NCI-H1417 (cell line): Measurements from ENCODE around the gene KLHL12.

Experiments
- DNase-seq, 3 experiments: peaks; one replicate each; lab custom pipeline; 2025; lab: John Stamatoyannopoulos, UW

KLHL12 gene

DNA sequence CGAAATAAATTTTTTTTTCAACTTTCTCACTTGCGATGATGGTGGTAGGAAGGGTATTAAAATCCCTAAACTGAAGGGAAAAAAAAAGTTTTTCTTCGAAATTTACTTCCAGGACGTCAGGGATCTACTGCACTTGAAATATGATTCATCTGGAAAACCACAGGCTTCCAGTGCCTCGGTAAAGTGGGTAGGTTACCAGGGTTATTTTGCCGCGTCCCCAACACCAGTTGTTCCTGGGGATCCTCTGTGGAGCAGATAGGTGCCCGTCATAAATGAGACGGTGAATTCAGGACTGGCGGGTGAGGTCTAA, 38.9 kb downstream of the KLHL12 start:
- DNase-seq = peak in 1 of 3 experiments; percentile 93

DNA sequence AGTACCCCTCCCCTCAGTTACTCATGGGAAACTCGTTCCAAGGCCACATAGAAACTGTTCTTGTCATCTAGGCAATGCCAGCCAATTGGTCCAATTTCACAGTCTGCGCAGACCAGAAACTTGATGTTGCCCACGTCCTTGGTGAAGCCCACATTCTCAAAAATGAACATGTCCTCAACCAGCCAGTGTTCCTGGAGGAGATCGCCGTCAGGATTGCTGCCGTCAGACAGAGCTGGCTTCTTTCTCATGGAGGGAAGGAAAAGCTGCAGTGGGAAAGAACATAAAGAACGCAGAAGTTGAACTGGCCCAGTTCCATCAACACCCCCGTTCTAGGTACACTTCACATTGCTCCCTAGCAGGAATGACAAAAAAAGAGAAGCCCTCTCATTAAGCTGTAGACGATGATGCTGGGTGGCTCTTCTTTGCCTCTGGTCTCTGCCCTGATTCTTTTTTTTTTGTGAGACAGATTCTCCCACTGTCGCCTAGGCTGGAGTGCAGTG, 46.0 kb downstream of the KLHL12 start:
- no peak for DNase-seq

DNA sequence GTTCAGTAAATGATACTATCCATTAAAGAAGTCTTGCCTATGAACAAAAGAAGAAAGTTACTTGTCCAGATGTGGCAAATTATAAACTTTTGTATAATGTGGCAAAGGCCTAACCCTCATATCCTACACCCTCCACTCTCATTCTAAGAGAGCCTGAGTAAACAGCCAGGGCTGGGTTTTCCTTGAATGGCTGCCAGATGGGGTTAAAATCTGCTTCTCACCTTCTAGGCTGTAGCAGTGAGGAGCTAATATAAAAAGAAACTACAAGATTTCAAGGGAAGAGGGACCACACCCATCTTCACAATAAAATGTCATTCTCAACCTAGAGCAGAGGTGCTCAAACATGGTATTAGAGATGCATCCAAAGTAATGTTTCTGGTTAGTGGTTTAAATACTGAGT, 47.0 kb downstream of the KLHL12 start:
- DNase-seq = no peak

DNA sequence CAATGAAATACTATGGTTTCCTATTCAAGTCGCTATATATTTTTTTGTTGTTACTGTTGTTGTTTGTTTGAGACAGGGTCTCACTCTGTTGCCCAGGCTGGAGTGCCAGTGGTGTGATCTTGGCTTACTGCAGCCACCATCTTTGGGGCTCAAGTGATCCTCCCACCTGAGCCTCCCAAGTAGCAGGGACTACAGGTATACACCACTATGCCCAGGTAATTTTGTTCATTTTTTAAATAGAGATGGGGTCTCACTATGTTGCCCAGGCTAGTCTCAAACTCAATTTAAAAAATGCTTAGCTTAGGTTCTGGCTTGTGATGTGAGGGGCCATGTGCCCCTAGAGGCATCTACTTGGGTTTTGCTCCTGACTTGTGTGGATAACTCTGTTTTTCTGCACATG, 47.9 kb downstream of the KLHL12 start:
- DNase-seq = no peak

DNA sequence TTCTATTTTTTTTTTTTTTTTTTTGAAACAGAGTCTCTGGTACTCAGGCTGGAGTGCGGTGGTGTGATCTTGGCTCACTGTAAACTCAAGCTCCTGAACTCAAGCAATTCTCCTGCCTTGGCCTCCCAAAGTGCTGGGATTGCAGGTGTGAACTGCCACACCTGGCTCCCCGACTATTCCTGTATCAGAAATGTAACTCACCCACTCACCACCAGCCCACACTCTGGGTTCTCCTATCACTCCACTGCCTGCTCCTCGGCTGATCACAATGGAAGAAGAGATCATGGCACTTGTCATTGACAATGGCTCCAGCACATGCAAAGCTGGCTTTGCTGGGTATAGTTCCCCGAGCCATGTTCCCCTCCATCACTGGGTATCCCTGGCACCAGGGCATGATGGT, 54.0 kb downstream of the KLHL12 start:
- DNase-seq = no peak

DNA sequence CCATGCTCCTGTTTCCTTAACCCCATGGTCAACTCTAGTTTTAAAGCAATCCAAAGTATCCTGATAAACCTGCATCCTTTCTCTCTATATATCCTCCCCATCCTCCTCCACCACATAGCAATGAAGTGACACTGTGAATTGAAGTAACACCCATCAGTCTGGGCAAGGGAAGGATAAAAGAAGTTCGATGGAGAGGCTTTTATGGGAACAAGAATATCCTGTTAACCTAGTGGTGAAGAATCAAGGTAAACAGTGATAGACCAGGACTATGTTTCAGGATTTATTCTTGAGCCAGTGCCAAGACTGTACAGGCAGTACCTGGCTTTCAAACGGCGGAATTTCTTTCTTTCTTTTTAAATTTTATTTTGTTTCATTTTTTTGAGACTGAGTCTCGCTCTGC, 55.7 kb downstream of the KLHL12 start:
- DNase-seq = no peak

DNA sequence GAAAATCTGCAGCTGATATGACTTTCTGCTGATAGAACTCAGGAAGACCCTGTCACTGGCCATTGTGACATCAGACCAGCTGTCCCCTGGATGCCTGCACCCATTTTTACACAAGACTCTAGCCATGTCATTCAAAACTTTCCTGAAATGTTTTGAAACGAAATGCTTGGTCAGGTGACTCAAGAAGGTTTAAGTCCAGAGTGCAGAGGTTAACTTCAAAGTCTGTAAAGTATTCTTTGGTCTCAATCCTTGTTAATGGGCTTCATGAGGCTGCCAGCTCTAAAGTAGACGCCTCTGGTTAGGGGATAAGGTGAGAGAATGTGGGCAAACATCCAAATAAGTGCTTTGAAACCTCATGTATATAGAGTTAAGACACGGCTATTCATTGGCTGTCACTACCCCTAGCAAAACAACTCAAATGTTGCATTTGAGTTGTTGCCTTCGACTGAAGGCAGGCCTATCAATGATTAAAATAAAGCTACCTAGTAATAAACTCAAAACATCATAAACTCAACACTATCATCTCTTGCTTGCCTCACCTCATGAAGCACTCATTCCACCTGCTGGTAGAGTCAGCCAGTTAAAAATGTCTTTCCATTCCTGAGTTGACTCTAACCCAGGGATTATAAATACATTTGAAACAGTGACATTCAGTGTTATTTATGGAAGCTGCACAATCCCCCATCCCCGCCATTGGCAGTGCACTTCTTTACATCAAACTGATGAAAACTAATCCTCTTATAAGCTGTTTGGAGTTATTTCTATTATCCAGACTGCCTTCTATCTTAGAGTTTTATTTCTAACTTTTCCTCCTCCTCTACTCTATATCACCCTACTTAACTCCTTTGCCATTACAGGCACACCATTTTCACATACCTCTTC, 64.1 kb downstream of the KLHL12 start:
- no peak for DNase-seq

DNA sequence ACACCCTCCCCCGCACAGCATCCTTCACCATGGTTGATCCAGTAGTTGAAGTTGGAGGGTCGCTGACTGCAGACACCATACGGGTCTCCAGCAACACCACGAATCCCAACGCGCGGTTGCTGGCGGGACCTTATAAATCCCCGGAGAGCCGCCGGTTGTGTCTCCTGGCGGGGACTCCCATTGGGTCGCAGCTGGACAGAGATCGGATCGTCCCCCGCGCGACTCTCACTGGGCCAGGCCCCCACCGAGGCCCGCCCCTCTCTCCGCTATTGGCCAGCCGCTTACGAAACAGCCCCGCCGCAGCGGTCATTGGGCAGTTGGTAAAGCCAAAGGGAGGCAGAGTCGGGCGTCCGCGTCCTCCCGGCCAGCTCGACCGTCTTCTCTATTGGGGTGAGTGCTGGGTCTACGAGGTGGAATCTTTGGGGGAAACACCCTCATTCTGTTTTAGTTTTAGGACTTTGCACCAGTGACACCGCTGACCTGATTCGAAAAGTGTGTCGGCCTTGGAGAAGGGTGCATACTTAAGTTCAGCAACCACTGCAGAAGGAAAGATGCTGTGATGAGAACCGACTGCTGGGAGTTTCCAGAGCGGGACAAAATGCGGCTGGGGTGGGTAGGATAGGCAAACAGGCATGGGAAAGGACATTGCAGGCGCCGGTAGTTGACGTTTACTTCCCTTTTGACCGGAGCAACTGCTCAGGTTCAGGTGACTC, 65.5 kb downstream of the KLHL12 start:
- DNase-seq = peak; percentile 92 to 98 (median 96)

DNA sequence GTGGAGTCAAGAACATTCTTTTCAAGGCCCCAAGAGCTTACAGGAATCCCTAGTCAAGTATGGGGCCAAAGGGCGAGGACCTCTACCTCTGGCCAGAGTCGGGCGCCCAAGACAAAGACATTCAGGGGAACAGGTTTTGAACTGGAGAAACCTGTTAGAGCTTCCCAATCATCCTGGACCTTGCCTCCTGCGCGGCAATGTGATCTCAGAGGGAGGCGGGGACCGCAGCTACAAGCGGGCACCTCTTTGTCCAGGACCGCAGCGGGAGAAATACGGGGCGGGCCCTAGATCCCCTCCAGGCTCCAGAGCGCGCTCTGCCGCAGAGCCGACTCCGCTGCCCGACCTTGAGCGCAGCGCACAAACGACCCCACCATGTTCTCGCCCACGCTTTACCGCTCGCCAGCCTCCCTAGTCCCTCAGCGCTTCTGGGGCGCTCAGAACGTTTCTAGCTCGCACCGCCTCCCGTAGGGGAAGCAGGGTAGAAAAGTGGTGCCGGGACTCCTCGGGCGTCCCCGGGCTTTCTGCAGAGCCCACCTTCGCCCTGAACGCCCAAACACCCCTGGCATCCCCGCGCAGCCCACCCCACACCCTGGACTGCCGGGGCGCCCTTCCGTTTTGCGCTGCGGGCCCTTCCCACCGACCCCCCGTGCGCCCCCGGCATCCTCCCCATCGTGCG, 66.2 kb downstream of the KLHL12 start:
- peak; percentile 80 to 91 (median 88) for DNase-seq

DNA sequence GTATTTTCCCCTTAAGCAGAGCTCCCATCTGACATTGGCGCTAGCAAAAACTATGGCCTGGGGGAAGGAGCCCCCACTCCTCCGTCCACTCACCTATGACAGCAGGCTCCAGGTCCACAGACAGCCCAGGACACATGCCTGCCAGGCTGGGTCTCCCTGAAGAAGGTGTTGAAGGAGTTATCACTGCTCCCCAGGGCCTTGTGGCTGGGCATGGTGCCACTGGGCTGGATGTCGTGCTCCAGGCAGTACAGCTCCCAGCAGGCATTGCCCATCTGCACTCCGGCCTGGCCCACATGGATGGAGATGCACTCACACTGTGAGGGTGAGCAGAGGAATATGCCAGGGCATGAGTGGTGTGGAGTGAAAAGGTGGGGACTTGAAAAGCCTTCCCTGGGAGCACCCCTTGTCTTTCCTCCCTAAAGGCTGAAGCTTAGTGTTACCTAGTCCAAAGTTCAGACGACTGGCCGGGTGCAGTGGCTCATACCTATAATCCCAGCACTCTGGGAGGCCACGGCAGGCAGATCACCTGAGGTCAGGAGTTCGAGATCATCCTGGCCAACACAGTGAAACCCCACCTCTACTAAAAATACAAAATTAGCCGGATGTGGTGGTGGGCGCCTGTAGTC, 68.1 kb downstream of the KLHL12 start:
- DNase-seq = no peak

DNA sequence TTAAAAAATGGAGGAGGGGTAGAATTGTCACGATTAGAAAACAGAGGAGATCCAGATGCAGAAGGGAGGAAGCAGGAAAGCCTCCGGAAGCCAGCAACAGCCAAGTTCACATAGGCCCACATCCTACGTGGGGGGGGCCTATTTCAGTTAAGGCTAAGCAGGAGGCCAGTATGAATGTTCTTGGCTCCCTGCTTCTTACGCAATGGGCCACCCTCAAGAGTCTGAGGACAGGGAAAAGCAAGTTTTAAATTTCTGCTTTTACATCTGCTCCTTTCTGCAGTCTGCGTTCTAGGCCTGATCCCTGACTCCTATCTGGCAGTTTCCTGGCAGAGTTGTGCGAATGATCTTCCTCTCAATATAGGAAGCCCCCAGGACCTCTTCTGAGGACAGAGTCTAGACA, 68.7 kb downstream of the KLHL12 start:
- no peak for DNase-seq

DNA sequence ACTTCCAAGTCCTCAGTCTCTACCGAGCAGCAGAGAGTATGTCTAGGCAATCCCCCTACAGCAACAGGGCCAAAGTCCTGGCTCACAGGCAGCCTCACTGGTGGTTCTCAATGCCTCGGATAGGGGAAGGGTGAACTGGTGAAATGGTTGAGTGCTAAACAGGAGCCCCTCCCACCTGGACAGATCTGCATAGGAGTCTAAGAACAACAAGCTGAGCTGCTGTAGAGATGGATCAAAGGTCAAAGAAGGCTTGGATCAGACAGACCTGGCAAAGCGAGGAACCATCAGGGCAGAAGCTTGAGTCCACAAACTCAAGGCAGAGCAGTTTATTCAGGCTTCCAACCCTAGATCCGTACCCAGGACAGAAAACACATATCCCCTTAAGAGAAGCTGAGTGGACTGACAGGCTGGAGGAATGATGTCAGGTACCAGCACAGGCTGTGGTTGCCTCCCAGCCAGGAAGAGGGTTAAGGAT, 69.9 kb downstream of the KLHL12 start:
- no peak for DNase-seq

DNA sequence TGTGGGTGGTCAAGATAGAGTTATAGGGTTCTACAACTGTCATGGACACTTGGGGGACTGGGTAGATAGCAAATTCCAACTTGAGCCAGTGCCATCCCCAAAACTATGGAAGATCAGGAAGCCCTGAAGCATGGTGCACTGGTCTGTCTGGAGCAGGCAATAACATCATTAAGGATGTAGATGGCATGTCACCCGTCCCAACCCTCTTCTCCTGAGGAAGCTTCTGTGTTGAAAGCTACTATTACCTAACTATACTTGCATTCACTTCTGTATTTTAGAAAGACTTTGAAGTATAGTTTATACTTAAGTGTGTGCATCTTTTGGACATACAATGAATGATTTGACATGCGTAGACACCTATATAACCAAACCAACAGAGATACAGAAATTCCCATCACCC, 71.0 kb downstream of the KLHL12 start:
- no peak for DNase-seq

DNA sequence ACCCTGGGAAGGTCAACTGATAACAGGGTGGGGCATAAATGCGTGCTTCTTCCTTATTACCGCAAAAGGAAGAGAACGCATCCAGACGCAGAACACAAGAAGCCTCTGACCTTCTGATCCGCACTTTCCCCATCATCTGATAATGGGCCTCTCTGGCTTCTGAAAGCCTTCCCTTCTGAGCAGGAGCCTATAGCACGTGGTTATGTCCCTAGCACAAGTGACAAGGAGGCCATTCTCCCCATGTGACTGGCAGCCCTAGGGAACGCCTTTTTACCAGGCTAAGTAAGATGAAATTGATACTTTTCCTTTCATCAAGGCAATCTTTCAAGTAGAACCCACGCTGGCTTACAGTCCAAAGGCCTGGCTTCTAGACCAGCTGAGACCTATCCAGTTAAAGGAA, 72.2 kb downstream of the KLHL12 start:
- DNase-seq = no peak

DNA sequence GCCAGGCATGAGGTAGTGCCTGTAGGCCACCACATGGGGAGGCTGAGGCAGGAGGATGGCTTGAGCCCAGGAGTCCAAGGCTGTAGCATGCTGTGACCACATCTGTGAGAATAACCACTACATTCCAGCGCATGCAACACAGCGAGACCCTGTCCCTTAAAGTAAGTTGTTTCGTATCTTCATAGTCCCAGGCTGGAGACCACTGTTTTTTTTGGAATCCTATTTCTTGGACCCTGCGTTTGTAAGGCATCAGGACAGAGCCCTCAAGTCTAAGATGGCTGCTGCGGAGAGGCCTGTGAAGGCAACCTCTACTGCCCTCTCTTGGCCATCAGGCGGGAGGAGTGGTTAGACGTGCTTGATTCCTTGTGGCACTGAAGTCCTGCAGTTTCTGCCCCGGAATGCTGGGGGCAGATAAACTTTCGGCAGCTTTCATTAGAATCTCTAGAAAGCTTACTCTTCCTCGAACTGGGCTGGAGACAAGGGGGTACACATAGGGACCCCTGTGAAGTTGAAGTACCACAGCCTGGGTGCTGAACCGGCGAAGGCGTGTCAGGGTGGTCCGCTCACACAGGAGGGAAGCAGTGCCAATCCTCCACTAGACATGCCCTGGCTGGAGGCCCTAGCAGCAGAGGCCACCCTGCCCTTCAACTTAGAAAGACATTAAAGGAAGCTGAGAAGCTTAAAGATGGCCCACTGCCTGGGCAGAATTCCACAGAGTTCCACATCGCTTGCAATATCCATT, 74.7 kb downstream of the KLHL12 start:
- DNase-seq = peak in 1 of 3 experiments; percentile 24

DNA sequence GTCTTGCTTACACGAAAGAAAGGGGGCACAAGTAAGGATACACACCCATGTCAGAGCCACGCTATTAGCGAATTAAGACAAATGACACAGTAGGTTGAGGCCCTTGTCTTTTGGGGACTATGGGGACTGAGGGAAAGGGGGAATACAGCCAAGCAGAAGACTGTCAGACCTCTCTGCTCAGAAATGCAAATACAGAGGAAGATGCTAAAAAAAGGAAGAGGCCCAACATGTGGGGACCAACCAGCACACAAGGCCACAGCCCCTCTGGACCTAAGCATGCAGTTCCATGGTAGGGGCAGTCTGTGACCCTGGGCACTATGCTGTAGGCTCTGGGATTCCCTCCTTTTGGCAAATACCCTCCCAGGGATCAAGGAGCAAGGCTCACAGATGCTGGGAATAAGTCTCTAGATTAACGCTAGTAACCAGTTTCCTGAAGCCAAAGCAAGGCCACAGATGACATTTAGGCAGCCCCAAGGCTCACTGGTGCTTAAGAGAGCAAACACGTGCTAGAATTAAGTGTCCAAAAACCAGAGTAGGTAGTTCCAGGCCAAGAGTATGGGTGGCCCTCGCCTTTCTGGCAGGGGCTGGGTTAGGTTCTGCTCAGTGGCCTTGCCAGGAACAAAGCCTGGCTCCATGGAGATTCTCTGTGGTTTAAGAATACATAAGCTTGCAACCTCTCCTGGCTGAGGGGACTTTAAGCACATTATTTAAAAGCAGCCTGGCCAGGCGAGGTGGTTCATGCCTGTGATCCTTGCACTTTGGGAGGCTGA, 76.3 kb downstream of the KLHL12 start:
- no peak for DNase-seq

DNA sequence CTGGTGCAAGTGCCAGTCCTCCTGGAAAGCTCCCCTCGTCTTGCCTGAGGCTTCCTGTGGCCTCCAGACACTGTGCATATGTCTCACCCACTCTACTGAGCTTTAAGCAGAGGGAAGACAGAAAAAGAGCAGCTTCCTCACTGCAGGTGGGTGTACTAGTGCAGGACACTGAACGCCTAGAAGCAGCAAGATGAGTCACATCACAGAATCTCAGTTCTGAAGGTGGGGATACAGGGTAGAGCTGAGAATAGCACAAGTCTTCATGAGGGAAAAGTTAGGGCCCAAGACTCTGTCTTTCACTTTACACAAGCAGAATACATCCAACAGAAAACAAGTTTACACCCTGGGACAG, 78.9 kb downstream of the KLHL12 start:
- no peak for DNase-seq

DNA sequence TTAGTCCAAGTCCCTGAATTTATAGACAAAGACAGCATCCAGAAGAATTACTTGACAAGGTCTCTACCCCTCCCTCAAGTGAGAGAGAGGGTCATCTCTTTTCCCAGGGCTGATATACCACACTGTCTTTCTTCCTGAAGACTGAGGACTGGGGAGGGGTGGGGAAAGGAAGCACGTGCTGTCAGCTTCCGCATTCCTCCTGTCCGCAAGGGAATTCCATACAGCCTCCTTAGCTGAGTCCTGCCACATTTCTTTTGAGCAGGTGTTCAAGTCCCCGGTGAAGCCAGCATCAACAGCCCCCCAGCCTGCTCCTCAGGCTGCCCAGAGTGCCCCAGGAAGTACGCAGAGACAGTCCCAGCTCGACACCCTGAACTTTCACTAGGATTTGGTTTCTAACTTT, 82.1 kb downstream of the KLHL12 start:
- no peak for DNase-seq

DNA sequence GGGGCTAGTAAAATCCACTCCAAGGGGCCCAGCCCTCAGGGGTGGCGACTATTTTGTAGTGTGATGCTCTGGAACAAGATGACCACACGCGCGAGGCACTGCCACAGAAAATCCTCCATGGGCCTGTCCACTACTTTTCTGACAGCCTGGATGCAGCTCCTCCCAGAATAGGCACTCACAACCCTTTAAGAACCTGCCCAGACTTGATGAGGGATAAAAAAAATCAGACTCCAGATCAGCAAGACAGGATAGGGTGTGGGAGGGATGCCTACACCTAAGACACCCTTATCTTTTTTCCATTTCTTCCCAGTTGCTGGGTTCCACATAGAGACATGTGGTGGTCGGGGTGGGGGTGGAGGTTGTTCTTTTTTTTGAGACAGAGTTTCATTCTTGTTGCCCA, 82.8 kb downstream of the KLHL12 start:
- no peak for DNase-seq

DNA sequence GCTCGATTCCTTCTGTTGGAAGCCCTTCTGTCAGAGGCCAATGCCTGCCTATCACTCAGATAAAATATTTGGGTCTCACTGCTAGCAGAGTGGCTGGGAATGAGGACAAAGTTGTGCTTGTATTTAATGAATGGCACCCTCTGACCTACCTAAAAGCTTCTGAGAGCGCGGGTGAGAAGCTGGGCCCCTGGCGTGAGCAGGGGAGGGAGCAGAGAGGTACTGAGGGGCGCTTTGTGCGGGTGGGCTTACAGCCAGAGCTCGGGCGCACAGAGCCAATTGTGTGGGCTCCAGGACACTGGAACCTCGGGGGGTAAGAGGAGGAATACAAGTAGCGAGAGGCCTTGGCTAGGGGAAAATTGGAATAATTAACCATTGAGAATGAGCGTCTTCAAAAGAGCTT, 84.0 kb downstream of the KLHL12 start:
- DNase-seq = no peak
